SJSA1 (cell line): ENCODE measurements around the gene ZGPAT. TPM values are rescaled to one million over a fixed set of nuclear protein-coding genes. Genes with fewer than 3 reads are reported as not detected.
A peak's percentile ranks its signal among the peaks of the same experiment; 100 is the strongest.

Source experiments
- DNase-seq, 2 experiments: peaks; one replicate each; pipeline ENCODE4 v3.0.0-alpha.2; 2015 to 2020; ENCODE audit warnings: low spot score in 2 of 2, low read depth in 1 of 2
- H3K27ac ChIP-seq: fragments of 250-450 bp; sonication (Bioruptor Pico); 2 replicates; pipeline ENCODE4 v1.5.1; 2020; ENCODE audit warnings: mild to moderate bottlenecking, moderate library complexity
- H3K27me3 ChIP-seq: fragments of 250-450 bp; sonication (Bioruptor Pico); replicated peaks from 2 replicates; pipeline ENCODE4 v1.5.1; 2020; ENCODE audit warnings: mild to moderate bottlenecking, moderate library complexity
- H3K36me3 ChIP-seq: fragments of 250-450 bp; sonication (Bioruptor Pico); 2 replicates; pipeline ENCODE4 v1.5.1; 2020; ENCODE audit warnings: mild to moderate bottlenecking
- H3K4me1 ChIP-seq: fragments of 250-450 bp; sonication (Bioruptor Pico); replicated peaks from 2 replicates; pipeline ENCODE4 v1.6.1; 2021; ENCODE audit warnings: mild to moderate bottlenecking
- H3K4me3 ChIP-seq: fragments of 250-450 bp; sonication (Bioruptor Pico); 2 replicates; pipeline ENCODE4 v1.5.1; 2020; ENCODE audit warnings: mild to moderate bottlenecking
- H3K9me3 ChIP-seq: fragments of 250-450 bp; sonication (Bioruptor Pico); replicated peaks from 2 replicates; pipeline ENCODE4 v1.5.1; 2020; ENCODE audit warnings: mild to moderate bottlenecking
- total RNA-seq: library from RNA; depleted of rRNA; stranded (reverse); fragments of >200 nt; shearing (Covaris generic); gene quantifications from 2 replicates; pipeline ENCODE4 v1.2.3, GENCODE V29; 2014; rRNA removed

ZGPAT gene
- total RNA-seq, 1 experiment from 2014 or later, result 22.8 TPM

GRCh38 chr20:63778034-63778752, 70.4 kb downstream of the ZGPAT start:
- no peak overlapping the region for H3K4me3 ChIP-seq
- peak; percentile 67 to 71 for DNase-seq

GRCh38 chr20:63778857-63779256, 71.0 kb downstream of the ZGPAT start:
- DNase-seq, result no peak
- H3K4me1 ChIP-seq, result peaks cover 15% of the 10 kb centered on the region
- no peak overlapping the region for H3K27ac ChIP-seq
- no peaks in the 10 kb centered on the region for H3K9me3 ChIP-seq
- no peaks in the 10 kb centered on the region for H3K27me3 ChIP-seq
- no peaks in the 10 kb centered on the region for H3K36me3 ChIP-seq
- H3K4me3 ChIP-seq, result no peak overlapping the region

More at GRCh38 chr20:63778034-63778752, 70.4 kb downstream of the ZGPAT start:
- H3K36me3 ChIP-seq, result no peaks in the 10 kb centered on the region
- no peaks in the 10 kb centered on the region for H3K27me3 ChIP-seq
- no peaks in the 10 kb centered on the region for H3K9me3 ChIP-seq
- peak overlapping the region; percentile 22; the same call in 1 of the 2 replicates for H3K27ac ChIP-seq
- H3K4me1 ChIP-seq, result peaks cover 15% of the 10 kb centered on the region

- DNase-seq, result no peak
- Histone ChIP-seq H3K4me3 (no peak overlapping the region), H3K9me3 (no peaks in the 10 kb centered on the region)
These were observed 73.3 kb downstream of the ZGPAT start for GRCh38 chr20:63781181-63781580.

GRCh38 chr20:63782051-63782471, 74.2 kb downstream of the ZGPAT start:
- Histone ChIP-seq H3K36me3 (no peaks in the 10 kb centered on the region), H3K4me1 (peaks cover 15% of the 10 kb centered on the region), H3K4me3 (no peak overlapping the region), H3K27ac (no peak overlapping the region), H3K9me3 (no peaks in the 10 kb centered on the region), H3K27me3 (no peaks in the 10 kb centered on the region)
- no peak for DNase-seq

More at GRCh38 chr20:63781181-63781580, 73.3 kb downstream of the ZGPAT start:
- H3K27me3 ChIP-seq, result no peaks in the 10 kb centered on the region
- no peak overlapping the region for H3K27ac ChIP-seq
- H3K36me3 ChIP-seq, result no peaks in the 10 kb centered on the region
- peaks cover 15% of the 10 kb centered on the region for H3K4me1 ChIP-seq

GRCh38 chr20:63782521-63782971, 74.7 kb downstream of the ZGPAT start:
- Histone ChIP-seq H3K27ac (no peak overlapping the region), H3K4me1 (peaks cover 13% of the 10 kb centered on the region), H3K9me3 (no peaks in the 10 kb centered on the region), H3K4me3 (no peak overlapping the region), H3K27me3 (no peaks in the 10 kb centered on the region), H3K36me3 (no peaks in the 10 kb centered on the region)
- DNase-seq, result no peak

- DNase-seq, result no peak
These were observed 76.1 kb downstream of the ZGPAT start for GRCh38 chr20:63783970-63784369.

GRCh38 chr20:63785691-63786131, 77.9 kb downstream of the ZGPAT start:
- H3K9me3 ChIP-seq, result no peaks in the 10 kb centered on the region
- no peak overlapping the region for H3K4me3 ChIP-seq
- no peaks in the 10 kb centered on the region for H3K36me3 ChIP-seq
- no peak for DNase-seq
- H3K27me3 ChIP-seq, result no peaks in the 10 kb centered on the region
- no peak overlapping the region for H3K27ac ChIP-seq
- no peaks in the 10 kb centered on the region for H3K4me1 ChIP-seq

More at GRCh38 chr20:63783970-63784369, 76.1 kb downstream of the ZGPAT start:
- Histone ChIP-seq H3K9me3 (no peaks in the 10 kb centered on the region), H3K27ac (no peak overlapping the region), H3K4me1 (no peaks in the 10 kb centered on the region), H3K36me3 (no peaks in the 10 kb centered on the region), H3K27me3 (no peaks in the 10 kb centered on the region), H3K4me3 (no peak overlapping the region)

Other genes with a start within 250 kb of the ZGPAT start
- gene KCNQ2, start 235.4 kb upstream of the ZGPAT start, total RNA-seq, result not detected in 2 replicates
- gene EEF1A2, start 209.0 kb upstream of the ZGPAT start, total RNA-seq, result 5.2 and 13.0 TPM in 2 replicates
- gene PPDPF, start 187.3 kb upstream of the ZGPAT start, total RNA-seq, result 47.2 and 56.7 TPM in 2 replicates
- gene PTK6, start 170.7 kb upstream of the ZGPAT start, total RNA-seq, result not detected in 2 replicates
- not detected in 2 replicates for gene SRMS, start 160.3 kb upstream of the ZGPAT start, total RNA-seq
- 0.11 TPM in 1 of 2 replicates, not detected in the other for gene FNDC11, start 153.9 kb upstream of the ZGPAT start, total RNA-seq
- 14.3 and 17.8 TPM in 2 replicates for gene HELZ2, start 133.8 kb upstream of the ZGPAT start, total RNA-seq
- 8.7 and 10.4 TPM in 2 replicates for gene GMEB2, start 80.9 kb upstream of the ZGPAT start, total RNA-seq
- 1.3 and 4.6 TPM in 2 replicates for gene STMN3, start 54.6 kb upstream of the ZGPAT start, total RNA-seq
- 8.4 and 11.0 TPM in 2 replicates for gene RTEL1, start 49.7 kb upstream of the ZGPAT start, total RNA-seq
- gene TNFRSF6B, start 11.4 kb upstream of the ZGPAT start, total RNA-seq, result 1.9 TPM in 1 of 2 replicates, not detected in the other
- 49.1 and 67.6 TPM in 2 replicates for gene ARFRP1, start 63 bp upstream of the ZGPAT start, total RNA-seq
- 10.2 and 38.5 TPM in 2 replicates for gene LIME1, start 28.6 kb downstream of the ZGPAT start, total RNA-seq
- 66.9 and 95.6 TPM in 2 replicates for gene SLC2A4RG, start 31.7 kb downstream of the ZGPAT start, total RNA-seq
- gene ZBTB46, start 123.2 kb downstream of the ZGPAT start, total RNA-seq, result 2.4 and 3.8 TPM in 2 replicates
- gene ABHD16B, start 153.5 kb downstream of the ZGPAT start, total RNA-seq, result not detected in 2 replicates
- gene TPD52L2, start 157.2 kb downstream of the ZGPAT start, total RNA-seq, result 76.4 and 101 TPM in 2 replicates
- 48.5 and 60.0 TPM in 2 replicates for gene DNAJC5, start 187.1 kb downstream of the ZGPAT start, total RNA-seq
- gene UCKL1, start 248.4 kb downstream of the ZGPAT start, total RNA-seq, result 10.3 and 22.7 TPM in 2 replicates